ENCODE measurements around the gene SRSF7. TPM values are rescaled to one million over a fixed set of nuclear protein-coding genes. Genes with fewer than 3 reads are reported as not detected.
"Not testable (repeated sequence)": the region's sequence is repeated elsewhere in the genome, so short reads cannot be mapped to it uniquely, and the experiment has no call there.

SRSF7 gene
- total RNA-seq, 1 donor from 2014 or later = 67.5 TPM

- DNase-seq (ENCODE audit: low spot score) = no peak
- H3K4me1 Mint-ChIP-seq (ENCODE audit: low read depth) = peaks cover 12% of the 10 kb centered on the region
- H3K4me3 Mint-ChIP-seq (ENCODE audit: unreplicated experiment) = no peak overlapping the region
- no peak for TF ChIP-seq CTCF (IDR thresholded peaks at IDR 0.05)
- H3K36me3 Mint-ChIP-seq (ENCODE audit: low read depth) = peaks cover 2% of the 10 kb centered on the region
- no peak overlapping the region for H3K27ac Mint-ChIP-seq (ENCODE audit: unreplicated experiment)
- peaks cover 8% of the 10 kb centered on the region for H3K9me3 Mint-ChIP-seq (ENCODE audit: low read depth)
- H3K27me3 Mint-ChIP-seq (ENCODE audit: low read depth) = no peaks in the 10 kb centered on the region
These were observed 28.7 kb downstream of the SRSF7 start for GRCh38 chr2:38722271-38723061.

- H3K4me3 Mint-ChIP-seq (ENCODE audit: unreplicated experiment) = no peak overlapping the region
- H3K4me1 Mint-ChIP-seq (ENCODE audit: low read depth) = peaks cover 17% of the 10 kb centered on the region
- peaks cover 8% of the 10 kb centered on the region for H3K9me3 Mint-ChIP-seq (ENCODE audit: low read depth)
- no peak for TF ChIP-seq CTCF (IDR thresholded peaks at IDR 0.05)
- peaks cover 2% of the 10 kb centered on the region for H3K36me3 Mint-ChIP-seq (ENCODE audit: low read depth)
- peak overlapping the region; percentile 46 for H3K27ac Mint-ChIP-seq (ENCODE audit: unreplicated experiment)
- H3K27me3 Mint-ChIP-seq (ENCODE audit: low read depth) = no peaks in the 10 kb centered on the region
- no peak for DNase-seq (ENCODE audit: low spot score)
These were observed 30.4 kb downstream of the SRSF7 start for GRCh38 chr2:38720613-38721241.

- Mint-ChIP-seq H3K9me3 (ENCODE audit: low read depth) (peaks cover 8% of the 10 kb centered on the region), H3K4me1 (ENCODE audit: low read depth) (peaks cover 17% of the 10 kb centered on the region), H3K27me3 (ENCODE audit: low read depth) (no peaks in the 10 kb centered on the region), H3K27ac (ENCODE audit: unreplicated experiment) (no peak overlapping the region), H3K36me3 (ENCODE audit: low read depth) (peaks cover 2% of the 10 kb centered on the region), H3K4me3 (ENCODE audit: unreplicated experiment) (no peak overlapping the region)
- no peak for TF ChIP-seq CTCF (IDR thresholded peaks at IDR 0.05)
- no peak for DNase-seq (ENCODE audit: low spot score)
These were observed 31.5 kb downstream of the SRSF7 start for GRCh38 chr2:38719706-38720105.

GRCh38 chr2:38718601-38719000 is 32.6 kb downstream of the SRSF7 start:
- DNase-seq (ENCODE audit: low spot score) = no peak
- H3K4me1 Mint-ChIP-seq (ENCODE audit: low read depth) = peaks cover 17% of the 10 kb centered on the region
- no peak overlapping the region for H3K4me3 Mint-ChIP-seq (ENCODE audit: unreplicated experiment)
- no peak overlapping the region for H3K27ac Mint-ChIP-seq (ENCODE audit: unreplicated experiment)
- H3K36me3 Mint-ChIP-seq (ENCODE audit: low read depth) = peaks cover 4% of the 10 kb centered on the region
- no peaks in the 10 kb centered on the region for H3K27me3 Mint-ChIP-seq (ENCODE audit: low read depth)
- H3K9me3 Mint-ChIP-seq (ENCODE audit: low read depth) = peaks cover 8% of the 10 kb centered on the region
- TF ChIP-seq CTCF (IDR thresholded peaks at IDR 0.05) = no peak

GRCh38 chr2:38716185-38716584 is 35.0 kb downstream of the SRSF7 start:
- Mint-ChIP-seq H3K36me3 (ENCODE audit: low read depth) (peaks cover 6% of the 10 kb centered on the region), H3K27me3 (ENCODE audit: low read depth) (no peaks in the 10 kb centered on the region), H3K4me1 (ENCODE audit: low read depth) (peaks cover 15% of the 10 kb centered on the region), H3K4me3 (ENCODE audit: unreplicated experiment) (no peak overlapping the region), H3K27ac (ENCODE audit: unreplicated experiment) (no peak overlapping the region), H3K9me3 (ENCODE audit: low read depth) (peaks cover 8% of the 10 kb centered on the region)
- DNase-seq (ENCODE audit: low spot score) = no peak
- TF ChIP-seq CTCF (IDR thresholded peaks at IDR 0.05) = no peak

GRCh38 chr2:38714941-38715340 is 36.2 kb downstream of the SRSF7 start:
- not testable (repeated sequence) for H3K27ac Mint-ChIP-seq (ENCODE audit: unreplicated experiment); DNase-seq (ENCODE audit: low spot score); H3K9me3 Mint-ChIP-seq (ENCODE audit: low read depth); H3K4me1 Mint-ChIP-seq (ENCODE audit: low read depth); H3K4me3 Mint-ChIP-seq (ENCODE audit: unreplicated experiment); H3K27me3 Mint-ChIP-seq (ENCODE audit: low read depth); H3K36me3 Mint-ChIP-seq (ENCODE audit: low read depth)

All from chondrocyte (in vitro differentiated cells).